COLO668 (cell line): ENCODE measurements around the gene STRIP2.
"Not testable (repeated sequence)": the region's sequence is repeated elsewhere in the genome, so short reads cannot be mapped to it uniquely, and the experiment has no call there.

Experiments
- DNase-seq: peaks from one replicate; lab custom pipeline; 2025; ENCODE audit not compliant: unreplicated experiment; lab: John Stamatoyannopoulos, UW

Gene STRIP2

DNA sequence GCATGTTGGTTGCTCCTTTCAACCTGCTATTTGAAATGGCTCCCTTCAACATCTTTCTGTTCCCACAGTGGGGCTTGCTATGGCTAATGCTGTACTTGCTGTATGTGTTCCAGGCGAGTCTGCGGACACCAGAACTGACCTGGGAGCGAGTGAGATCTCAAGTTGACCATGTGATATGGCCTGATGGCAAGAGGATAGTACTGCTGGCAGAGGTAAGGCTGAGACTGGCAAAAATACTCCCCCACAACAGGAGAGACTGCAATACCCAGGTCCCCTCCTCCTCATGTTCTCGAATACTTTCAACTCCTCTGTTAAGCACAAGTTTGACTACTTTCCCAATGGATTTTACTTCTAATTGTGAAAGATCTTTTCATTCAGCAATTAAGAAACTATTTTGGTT is 11.5 kb upstream of the STRIP2 start:
- no peak for DNase-seq

DNA sequence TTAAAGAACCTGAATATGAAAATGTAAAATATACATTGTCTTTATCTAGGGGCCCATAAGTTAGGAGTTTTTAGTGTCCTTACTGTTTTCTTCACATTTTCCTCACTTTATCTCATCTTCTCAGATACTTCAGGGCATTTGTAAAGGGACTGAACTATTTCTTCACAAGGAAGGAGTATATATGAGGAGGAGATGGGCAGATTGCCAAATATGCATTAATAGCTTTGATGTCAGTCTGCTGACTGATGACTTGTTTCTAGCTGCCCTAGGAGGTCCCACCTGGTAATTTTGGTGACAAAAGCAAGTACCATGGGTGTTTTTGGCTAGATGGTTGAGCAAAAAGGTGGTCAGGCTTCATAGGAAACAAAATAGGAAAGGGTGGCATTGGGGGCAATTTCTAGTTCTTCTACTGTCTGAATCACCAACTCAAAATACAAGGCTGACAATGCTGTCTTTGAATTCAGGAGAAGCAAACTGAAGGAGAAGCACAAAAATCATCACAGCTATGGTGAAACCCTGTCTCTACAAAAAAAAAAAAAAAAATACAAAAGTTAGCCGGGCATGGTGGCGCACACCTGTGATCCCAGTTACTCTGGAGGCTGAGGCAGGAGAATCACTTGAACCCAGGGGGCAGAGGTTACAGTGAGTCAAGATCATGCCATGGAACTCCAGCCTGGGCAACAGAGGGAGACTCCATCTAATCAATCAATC is 10.4 kb upstream of the STRIP2 start:
- DNase-seq = no peak

DNA sequence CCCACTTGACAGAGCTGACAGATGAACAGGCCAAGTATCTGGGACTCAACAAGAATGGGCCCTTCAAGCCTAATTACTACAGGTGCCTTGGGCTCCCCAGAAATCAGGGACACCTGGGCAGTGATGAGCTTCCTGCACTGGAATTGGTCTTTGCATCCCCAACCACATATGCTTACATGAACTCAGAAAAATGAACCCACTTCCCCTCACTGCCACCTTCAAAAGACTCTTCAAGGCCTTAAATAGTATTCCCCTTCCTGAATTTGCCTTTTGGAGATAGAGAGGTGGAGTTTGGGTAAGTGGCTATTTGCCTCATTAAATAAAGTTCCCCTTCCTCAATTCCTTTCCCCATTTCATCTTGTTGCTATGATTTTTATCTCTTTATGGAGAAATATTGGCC is 7.8 kb upstream of the STRIP2 start:
- no peak for DNase-seq

DNA sequence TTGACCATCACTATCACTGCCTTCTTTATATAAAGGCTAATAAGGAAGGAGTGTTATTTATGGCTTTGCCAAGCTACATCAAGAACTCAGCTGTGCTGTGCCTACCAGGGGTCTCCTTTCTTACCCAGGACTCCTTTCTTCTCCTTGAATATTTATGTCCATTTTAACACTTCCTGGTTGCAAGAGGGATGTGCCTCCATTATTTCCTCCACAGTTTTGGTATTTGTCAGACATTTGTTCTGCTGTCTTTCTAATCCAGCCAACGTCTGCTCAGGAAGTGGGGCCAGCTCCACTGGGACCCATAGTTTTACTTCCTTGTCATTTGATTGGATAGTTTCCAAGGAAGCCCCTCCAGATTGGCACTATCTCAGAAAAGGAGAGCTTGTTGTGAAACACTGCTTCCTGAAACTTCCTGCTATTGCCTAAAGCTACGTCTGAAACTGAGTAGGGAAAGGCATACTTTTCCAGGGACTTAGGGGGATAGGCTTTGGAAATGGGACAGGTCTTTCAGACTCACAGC is 6.6 kb upstream of the STRIP2 start:
- no peak for DNase-seq

DNA sequence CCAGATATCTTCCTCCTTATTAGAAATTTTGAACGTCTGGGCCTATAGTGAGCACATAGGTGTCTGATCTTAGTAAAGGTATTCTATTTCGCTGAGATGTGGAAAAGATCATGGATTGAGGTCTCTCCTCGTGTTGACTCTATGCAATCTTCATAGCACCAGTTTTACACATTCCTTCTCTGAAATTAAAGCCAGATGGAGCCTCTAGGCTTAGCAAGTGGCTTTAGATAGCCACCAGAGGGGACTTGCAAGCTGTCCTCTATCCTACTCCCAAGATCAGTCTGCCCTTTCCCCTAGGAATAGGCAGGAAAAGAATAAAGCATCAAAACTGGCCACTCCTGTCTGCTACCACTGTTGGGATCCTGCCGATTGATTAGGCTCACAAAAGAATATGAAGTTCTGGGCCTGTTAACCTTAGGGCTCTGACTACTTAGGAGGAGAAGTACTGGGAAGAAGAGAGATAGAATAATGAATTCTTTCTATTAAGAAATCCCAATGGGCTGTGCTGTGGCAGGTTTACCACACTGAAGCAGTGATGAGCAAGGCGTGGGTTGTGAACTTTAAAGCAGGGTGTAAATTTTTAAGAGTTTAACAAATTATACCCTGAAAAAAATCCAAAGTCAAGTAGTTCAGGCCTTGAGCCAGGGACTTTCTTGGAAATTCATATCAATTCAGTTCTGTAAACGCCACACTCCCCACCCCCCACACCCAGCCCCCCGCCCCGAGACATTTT is 2.2 kb upstream of the STRIP2 start:
- DNase-seq = no peak

DNA sequence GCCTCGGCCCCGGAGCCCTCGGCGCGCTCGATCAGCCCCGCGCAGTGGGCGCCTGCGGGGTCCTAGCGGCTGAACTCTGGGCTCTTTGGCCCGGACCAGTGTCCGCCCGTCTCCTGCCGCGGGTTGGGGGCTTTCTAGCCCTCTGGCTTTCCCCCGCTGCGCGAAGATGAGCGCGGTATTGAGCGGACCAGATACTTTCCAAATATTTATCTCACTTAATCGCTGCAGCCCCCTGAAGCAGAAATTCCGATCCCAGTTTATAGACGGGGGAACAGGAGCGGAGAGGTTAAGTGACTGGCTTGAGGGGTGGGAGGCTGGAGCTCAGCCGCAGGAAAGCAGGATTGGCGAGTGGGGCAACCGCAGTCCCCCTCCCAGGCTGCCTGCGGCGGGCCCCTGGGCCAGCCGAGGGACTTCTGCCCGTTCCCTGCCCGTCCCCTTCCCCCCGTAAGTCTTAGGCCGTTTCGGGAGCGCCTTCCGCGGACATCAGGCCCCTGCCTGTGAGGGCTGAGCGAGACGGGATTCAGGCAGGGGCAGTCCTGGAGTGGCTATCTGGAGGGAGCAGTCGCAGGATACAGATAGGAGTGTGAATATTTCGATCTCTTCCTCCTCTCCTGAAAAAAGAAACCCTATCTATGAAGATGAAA is 565 bp downstream of the STRIP2 start:
- DNase-seq = peak; percentile 31

DNA sequence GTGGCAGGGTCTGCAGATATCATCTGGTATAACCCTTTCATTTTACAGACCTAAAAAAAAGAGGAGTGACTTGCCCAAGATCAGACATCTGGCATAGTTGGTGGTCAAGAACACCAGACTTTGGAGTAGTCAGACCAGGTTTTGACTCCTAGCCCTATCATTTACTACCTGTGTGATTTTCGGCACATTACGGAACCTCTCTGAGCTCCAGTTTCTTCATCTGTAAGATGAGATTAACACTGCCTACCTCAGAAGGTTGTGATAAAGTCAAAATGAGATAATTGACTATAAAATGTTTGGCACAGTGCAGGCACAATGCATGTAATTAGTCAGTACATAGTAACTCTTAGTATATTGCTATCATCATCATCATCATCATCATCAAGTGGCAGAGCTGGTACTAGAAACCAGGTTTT is 1.2 kb downstream of the STRIP2 start:
- DNase-seq = no peak

DNA sequence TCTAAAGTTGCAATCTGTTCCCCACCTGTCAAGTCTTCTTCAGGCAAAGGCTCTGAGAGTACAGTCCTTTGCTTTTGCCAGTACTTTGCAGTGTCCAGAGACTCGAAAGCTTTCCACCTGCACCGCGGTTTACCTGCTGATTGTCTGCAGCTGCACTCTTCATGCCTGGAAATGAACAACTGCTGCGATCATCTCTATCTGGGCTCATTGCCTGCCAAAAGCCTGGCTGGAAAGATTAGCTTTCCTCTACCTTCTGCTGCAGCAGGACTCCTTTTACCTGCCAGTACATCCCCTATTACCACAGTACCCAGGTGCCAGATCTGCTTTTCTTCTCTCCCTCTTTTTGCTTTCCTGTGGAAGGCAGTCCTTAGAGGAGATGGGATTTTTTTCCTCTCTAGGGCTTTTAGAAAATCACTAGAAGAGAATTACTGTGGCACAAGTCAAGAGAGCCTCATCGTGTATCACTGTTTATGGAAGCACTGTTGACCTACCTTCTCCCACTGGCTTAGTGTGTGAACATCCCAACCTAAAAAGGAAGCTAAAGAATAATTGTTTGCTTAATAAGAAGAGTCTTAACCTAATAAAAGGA is 2.2 kb downstream of the STRIP2 start:
- DNase-seq = peak; percentile 17

DNA sequence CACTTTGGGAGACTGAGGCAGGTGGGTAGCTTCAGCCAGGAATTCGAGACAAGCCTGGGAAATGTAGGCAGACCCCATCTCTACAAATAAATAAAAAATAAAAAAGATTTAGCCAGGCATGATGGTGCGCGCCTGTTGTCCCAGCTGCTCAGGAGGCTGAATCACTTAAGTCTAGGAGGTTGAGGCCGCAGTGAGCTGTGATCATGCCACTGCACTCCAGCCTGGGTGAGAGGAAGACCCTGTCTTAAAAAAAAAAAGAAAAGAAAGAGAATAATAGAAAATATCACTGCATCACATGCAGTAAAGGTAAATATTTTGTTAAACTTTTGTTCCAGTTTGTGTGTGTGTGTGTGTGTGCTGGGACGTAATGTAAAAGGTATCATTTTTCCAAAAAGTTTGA is 3.0 kb downstream of the STRIP2 start:
- DNase-seq = no peak

DNA sequence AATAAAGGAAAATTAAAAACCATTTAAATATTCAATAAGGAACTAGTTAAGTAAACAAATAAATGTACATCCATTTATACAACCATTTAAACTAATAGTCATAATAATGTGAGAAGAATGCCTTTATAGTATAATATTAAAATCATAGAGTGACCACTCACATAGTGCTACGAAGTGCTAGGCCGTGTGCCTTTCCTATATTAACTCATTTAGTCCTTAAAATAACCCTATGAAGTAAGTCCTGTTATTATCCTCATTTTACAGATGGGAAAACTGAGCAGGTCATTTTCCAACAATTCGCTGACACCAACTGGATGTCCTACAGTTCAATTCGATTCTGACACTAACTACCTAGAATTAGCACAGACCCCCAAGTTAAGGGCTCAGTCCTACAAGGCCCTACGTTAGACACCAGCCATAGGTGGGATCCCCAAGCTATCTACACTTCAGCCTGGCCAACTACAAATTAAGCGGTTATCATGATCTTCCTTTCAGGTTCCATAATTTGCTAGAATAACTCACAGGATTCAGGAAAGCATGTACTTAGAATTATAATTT is 4.1 kb downstream of the STRIP2 start:
- DNase-seq = no peak

DNA sequence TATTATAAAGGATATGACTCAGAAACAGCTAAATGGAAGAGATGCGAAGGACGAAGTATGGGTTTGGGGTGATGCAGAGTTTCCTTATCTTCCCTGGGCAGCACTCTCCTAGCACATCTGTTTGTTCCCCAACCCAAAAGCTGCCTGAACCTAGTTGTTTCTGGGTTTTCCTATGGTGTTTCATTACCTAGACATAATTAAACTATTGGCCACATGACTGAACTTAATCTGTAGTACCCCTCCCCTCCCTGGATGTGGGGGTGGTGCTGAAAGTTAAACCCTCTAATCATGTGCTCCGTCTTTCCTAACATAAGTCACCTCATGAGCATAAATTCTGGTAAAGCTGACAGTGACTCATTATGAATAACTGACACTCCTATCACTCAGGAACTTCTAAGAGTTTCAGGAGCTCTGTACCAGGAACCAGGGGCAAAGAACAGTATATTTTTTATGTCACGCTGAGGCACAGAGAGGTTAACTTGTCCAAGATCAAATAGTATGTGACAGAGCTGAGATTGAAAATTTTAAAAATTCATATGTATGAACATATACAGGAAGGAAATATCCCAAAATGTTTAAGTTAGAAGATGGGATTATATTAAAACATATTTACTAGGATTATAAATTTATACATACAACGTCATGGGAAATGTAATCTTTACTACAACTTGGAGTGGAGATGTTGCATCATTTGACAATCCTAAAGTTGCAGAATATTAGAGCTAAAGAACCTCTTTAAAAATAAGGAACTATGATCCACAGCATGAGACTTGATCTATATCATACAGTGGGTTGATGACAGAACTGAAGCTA is 4.8 kb downstream of the STRIP2 start:
- no peak for DNase-seq

DNA sequence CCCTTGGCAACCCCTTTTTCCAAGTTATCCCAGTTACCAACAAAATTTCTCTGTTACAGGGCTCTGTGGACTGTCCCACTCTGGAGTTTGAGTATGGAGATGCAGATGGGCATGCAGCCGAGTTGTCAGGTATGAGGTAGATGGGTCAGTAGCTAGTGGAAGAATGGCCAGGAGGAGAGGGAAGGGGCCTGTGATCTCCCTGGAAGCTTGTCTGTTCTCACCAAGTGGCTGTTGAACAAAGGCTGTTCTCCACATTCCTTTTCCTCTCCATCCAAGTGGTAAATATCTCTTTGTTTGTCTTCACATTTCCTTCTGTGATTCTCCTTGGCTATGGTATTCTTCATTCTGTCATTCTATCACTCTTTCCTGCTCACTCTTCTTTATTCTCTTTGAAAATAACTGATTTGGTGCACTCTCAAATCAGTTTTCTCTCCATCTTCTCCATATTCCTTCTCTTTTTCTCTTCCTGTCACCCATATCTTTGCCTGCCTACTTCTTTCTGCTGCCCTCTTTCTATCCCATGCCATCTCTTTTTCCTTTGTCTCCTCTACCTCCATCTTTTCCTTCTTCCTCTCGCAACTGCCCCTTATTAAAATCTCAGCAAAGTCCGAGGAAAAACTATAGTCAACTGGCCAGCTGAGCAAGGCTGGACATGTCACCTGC is 5.9 kb downstream of the STRIP2 start:
- DNase-seq = no peak

DNA sequence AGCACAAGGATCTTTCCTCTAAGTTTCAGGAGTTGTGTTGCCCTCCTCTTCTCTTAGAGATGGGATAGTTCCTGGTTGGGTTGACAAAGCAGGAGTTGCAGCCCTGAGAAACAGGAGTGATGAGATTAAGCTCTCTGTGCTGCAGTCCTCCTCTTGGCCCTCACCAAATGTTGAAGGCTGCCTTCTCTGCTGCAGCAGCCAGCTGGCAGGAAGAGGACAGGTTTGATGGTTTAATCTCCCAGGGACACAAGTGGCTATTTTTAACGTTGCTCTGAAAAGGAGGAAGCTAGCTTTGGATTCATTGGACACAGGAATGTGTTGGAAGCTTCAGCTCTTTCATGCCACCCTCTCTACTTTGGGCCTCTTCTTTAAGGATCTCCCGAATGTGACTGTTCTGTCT is 9.4 kb downstream of the STRIP2 start:
- no peak for DNase-seq

DNA sequence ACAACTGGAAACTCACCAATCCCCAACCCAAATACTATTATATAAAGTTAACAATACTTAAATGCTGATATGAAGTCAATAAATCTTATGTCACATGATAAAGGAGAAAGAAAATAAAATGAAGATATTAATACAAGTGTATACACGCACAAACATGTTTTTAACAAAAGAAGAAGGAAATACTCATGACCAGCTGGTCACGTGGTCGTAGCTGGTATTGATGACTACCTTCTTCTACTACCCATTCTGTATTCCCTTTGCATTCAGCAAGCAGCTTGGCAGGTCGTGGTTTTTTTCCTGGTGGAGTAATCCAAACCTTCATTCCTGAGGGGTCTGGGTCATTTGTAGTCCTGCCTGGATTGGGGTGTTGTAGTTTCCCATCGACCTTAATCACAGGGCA is 10.5 kb downstream of the STRIP2 start:
- not testable (repeated sequence) for DNase-seq

DNA sequence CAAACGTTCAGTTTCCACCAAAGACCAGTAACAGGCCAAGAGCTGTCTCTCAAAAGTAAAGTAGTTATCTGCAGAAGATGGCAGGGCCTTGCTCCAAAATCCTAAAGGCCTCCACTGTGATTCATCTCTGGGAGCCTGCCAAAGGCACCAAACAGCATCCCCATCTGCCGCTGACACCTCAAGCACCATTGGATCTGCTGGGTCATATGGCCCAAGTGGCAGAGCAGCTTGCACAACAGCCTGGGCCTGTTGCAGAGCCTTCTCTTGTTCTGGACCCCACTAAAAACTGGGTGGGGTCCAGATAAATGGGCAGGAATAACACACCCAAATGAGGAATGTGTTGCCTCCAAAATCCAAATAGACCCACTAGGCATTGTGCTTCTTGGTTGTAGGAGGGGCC is 12.7 kb downstream of the STRIP2 start:
- not testable (repeated sequence) for DNase-seq

DNA sequence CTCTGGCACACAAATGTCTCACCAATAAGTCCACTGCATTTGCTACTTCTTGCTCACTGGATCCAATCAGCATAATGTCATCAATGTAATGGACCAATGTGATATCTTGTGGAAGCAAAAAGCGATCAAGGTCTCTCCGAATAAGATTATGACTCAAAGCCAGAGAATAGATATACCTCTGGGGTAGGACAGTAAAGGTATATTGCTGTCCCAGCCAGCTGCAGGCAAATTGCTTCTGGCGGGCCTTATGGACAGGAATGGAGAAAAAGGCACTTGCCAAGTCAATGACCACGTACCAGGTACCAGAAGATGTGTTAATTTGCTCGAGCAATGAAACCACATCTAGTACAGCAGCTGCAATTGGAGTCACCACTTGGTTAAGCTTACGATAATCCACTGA is 13.2 kb downstream of the STRIP2 start:
- not testable (repeated sequence) for DNase-seq

DNA sequence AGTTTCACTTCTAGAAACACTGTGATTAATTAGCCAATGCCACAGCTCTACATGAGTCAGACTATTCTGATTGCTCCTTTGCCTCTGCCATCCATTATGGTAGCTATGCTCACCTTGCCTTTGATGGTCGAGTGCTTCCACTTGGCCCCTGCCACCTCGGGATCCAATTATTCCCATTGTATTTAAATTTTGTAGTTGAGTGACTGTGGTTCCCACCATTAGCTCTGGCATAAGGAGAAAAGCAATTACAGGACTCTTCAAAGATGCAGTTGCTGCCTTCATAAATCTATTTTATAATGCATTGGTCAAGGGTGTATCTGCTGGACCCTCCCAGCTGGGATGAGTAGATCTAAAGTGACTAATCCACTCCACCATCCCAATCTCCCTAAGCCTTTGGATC is 14.4 kb downstream of the STRIP2 start:
- not testable (repeated sequence) for DNase-seq

DNA sequence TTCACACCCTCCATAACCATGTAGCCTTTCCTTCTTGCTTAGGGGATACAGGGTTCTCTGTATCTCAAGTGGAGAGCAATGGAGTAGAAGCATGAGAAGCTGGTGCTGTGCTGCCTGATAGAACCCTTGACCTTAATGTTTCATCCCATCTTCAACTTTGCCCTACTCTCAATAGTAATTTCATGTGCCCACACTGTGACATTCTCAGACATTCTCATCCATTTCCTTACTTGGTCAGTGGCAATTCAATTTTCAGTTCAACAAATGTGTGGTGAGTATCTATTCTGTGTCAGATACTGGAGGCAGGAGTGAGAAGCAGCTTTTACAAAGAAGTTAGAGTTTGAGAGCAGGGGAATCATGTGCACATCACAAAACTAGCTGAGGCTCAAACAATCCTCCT is 16.1 kb downstream of the STRIP2 start:
- DNase-seq = no peak

DNA sequence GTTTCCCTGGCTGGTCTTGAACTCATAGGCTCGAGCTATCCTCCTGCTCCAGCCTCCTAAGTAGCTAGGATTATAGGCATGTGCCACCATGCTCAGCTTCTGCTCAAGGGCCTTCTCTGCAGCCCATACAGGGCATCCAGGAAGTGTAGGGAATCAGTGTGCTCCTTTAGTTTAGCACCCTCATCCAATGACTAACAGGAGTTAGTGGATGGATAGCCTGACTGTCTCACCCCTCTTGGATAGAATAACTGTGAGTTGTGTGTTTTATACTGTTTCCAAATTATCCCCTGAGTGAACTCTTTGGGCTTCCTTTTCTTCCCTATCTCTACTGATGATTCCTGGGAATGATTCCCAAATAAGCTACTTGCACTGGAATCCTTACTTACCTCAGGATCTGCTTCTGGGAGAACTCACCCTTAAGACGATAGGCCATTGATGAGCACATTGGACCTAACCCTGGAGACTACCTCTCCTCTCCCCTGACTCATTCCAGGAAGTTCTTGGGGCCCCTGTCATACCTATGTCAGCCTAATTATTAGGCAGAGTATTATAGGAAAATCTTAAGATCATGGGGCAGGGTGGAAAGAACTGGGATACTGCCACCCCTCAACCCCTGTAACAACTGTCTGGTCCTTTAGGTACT is 18.5 kb downstream of the STRIP2 start:
- DNase-seq = no peak
